Mesothelial cell of epicardium (in vitro differentiated cells): ENCODE results near the gene ATXN2. TPM values are rescaled to one million over a fixed set of nuclear protein-coding genes. Genes with fewer than 3 reads are reported as not detected.
A peak's percentile ranks its signal among the peaks of the same experiment; 100 is the strongest.
"Not testable (repeated sequence)": the region's sequence is repeated elsewhere in the genome, so short reads cannot be mapped to it uniquely, and the experiment has no call there.

ENCODE experiments used
- DNase-seq, 2 experiments: peaks; one replicate each; pipeline ENCODE4 v3.0.0; 2021; ENCODE audit warnings: low spot score in 2 of 2; ENCODE audit not compliant: unreplicated experiment in 2 of 2
- H3K27ac Mint-ChIP-seq: 2 replicates; pipeline ENCODE4 v1.8.0; 2021; ENCODE audit warnings: mixed read lengths
- H3K27me3 Mint-ChIP-seq: 2 replicates; pipeline ENCODE4 v1.8.0; 2021; ENCODE audit warnings: low read depth, mixed read lengths
- H3K36me3 Mint-ChIP-seq: 2 replicates; pipeline ENCODE4 v1.8.0; 2021; ENCODE audit warnings: mixed read lengths
- H3K4me1 Mint-ChIP-seq: 2 replicates; pipeline ENCODE4 v1.8.0; 2021; ENCODE audit warnings: mixed read lengths
- H3K4me3 Mint-ChIP-seq: 2 replicates; pipeline ENCODE4 v1.8.0; 2021; ENCODE audit warnings: mild to moderate bottlenecking, moderate library complexity, mixed read lengths
- H3K9me3 Mint-ChIP-seq: 2 replicates; pipeline ENCODE4 v1.8.0; 2021; ENCODE audit warnings: mixed read lengths
- CTCF ChIP-seq: fragments of 200-600 bp; sonication (generic); IDR thresholded peaks from one replicate; pipeline ENCODE4 v1.5.0; 2021; ENCODE audit warnings: antibody characterized with exemption; ENCODE audit not compliant: unreplicated experiment
- total RNA-seq: library from RNA; stranded (reverse); gene quantifications from 3 replicates; pipeline ENCODE4 v1.2.1, GENCODE V29; 2021

The ATXN2 gene
- total RNA-seq, 1 donor from 2014 or later, result 152 TPM

GRCh38 chr12:111467092-111467856, 131.8 kb downstream of the ATXN2 start:
- no peak overlapping the region for H3K27ac Mint-ChIP-seq
- peaks cover 35% of the 10 kb centered on the region for H3K36me3 Mint-ChIP-seq
- H3K4me1 Mint-ChIP-seq, result peaks cover 4% of the 10 kb centered on the region
- H3K27me3 Mint-ChIP-seq, result no peaks in the 10 kb centered on the region
- H3K9me3 Mint-ChIP-seq, result no peaks in the 10 kb centered on the region
- no peak for DNase-seq
- TF ChIP-seq CTCF, result no peak
- H3K4me3 Mint-ChIP-seq, result no peak overlapping the region

- Mint-ChIP-seq H3K9me3 (no peaks in the 10 kb centered on the region), H3K4me1 (peaks cover 6% of the 10 kb centered on the region), H3K27ac (peak overlapping the region; percentile 93), H3K4me3 (no peak overlapping the region), H3K27me3 (no peaks in the 10 kb centered on the region), H3K36me3 (peaks cover 18% of the 10 kb centered on the region)
- no peak for TF ChIP-seq CTCF
- DNase-seq, result no peak
Measured at GRCh38 chr12:111462210-111462769, 136.8 kb downstream of the ATXN2 start.

GRCh38 chr12:111460111-111460510, 139.0 kb downstream of the ATXN2 start:
- H3K4me1 Mint-ChIP-seq, H3K9me3 Mint-ChIP-seq, H3K27me3 Mint-ChIP-seq, H3K27ac Mint-ChIP-seq, DNase-seq, H3K4me3 Mint-ChIP-seq: not testable (repeated sequence)
- peaks cover 33% of the 10 kb centered on the region for H3K36me3 Mint-ChIP-seq

- no peak overlapping the region for H3K4me3 Mint-ChIP-seq
- DNase-seq, result no peak
- no peaks in the 10 kb centered on the region for H3K27me3 Mint-ChIP-seq
- H3K27ac Mint-ChIP-seq, result peak overlapping the region; percentile 61
- peaks cover 6% of the 10 kb centered on the region for H3K4me1 Mint-ChIP-seq
- H3K9me3 Mint-ChIP-seq, result no peaks in the 10 kb centered on the region
- no peak for TF ChIP-seq CTCF
- H3K36me3 Mint-ChIP-seq, result peaks cover 33% of the 10 kb centered on the region
Measured at GRCh38 chr12:111458546-111459172, 140.5 kb downstream of the ATXN2 start.

- no peak for TF ChIP-seq CTCF
- Mint-ChIP-seq H3K4me3 (no peak overlapping the region), H3K4me1 (peaks cover 6% of the 10 kb centered on the region), H3K9me3 (no peaks in the 10 kb centered on the region), H3K27ac (no peak overlapping the region), H3K36me3 (peaks cover 31% of the 10 kb centered on the region), H3K27me3 (no peaks in the 10 kb centered on the region)
- no peak for DNase-seq
Measured at GRCh38 chr12:111457577-111457976, 141.5 kb downstream of the ATXN2 start.

- Mint-ChIP-seq H3K27ac (no peak overlapping the region), H3K36me3 (peaks cover 29% of the 10 kb centered on the region), H3K27me3 (no peaks in the 10 kb centered on the region), H3K4me3 (no peak overlapping the region), H3K4me1 (peaks cover under 1% of the 10 kb centered on the region), H3K9me3 (no peaks in the 10 kb centered on the region)
- no peak for DNase-seq
- no peak for TF ChIP-seq CTCF
Measured at GRCh38 chr12:111457071-111457470, 142.0 kb downstream of the ATXN2 start.
